Astrocyte of the spinal cord (primary cell): ENCODE data around the gene METTL1.
"Not testable (repeated sequence)": the region's sequence is repeated elsewhere in the genome, so short reads cannot be mapped to it uniquely, and the experiment has no call there.

Experiments used
- DNase-seq: peaks from one replicate; pipeline ENCODE4 v3.0.0; 2011; ENCODE audit warnings: low read depth, low spot score
- H3K4me3 ChIP-seq: 2 replicates; pipeline ENCODE4 v1.5.1; 2011; ENCODE audit warnings: low read depth, mild to moderate bottlenecking, low read length, moderate library complexity
- CTCF ChIP-seq: IDR thresholded peaks from 2 replicates; pipeline ENCODE4 v1.5.1; 2012; ENCODE audit warnings: low read depth, mild to moderate bottlenecking, low read length, inconsistent platforms
- in situ Hi-C: cut with HindIII; loops from 2 replicates; pipeline ENCODE4 v1.10.0; 2017; ENCODE audit warnings: low sequenced_read_pairs

Gene METTL1

GRCh38 chr12:57775563-57776246 is 3.8 kb upstream of the METTL1 start:
- no peak for DNase-seq
- in situ Hi-C loops: no loop called here
- H3K4me3 ChIP-seq: no peak overlapping the region
- TF ChIP-seq CTCF: no peak

- in situ Hi-C loops: no loop called here
- no peak for TF ChIP-seq CTCF
These were observed 3.1 kb upstream of the METTL1 start for GRCh38 chr12:57775044-57775443.

GRCh38 chr12:57774634-57775033 is 2.7 kb upstream of the METTL1 start:
- H3K4me3 ChIP-seq, in situ Hi-C loops, DNase-seq: not testable (repeated sequence)

More at GRCh38 chr12:57775044-57775443, 3.1 kb upstream of the METTL1 start:
- no peak overlapping the region for H3K4me3 ChIP-seq
- DNase-seq: no peak

GRCh38 chr12:57772429-57773322 is 771 bp upstream of the METTL1 start, which contains the start of gene EEF1AKMT3:
TSS of gene EEF1AKMT3 (plus strand) at chr12:57772614. CDS start at chr12:57772725, 111 bp downstream.
- TF ChIP-seq CTCF: no peak
- no peak for DNase-seq
- in situ Hi-C loops: no loop called here
- H3K4me3 ChIP-seq: peak within 1 kb of the TSS; percentile 70

- in situ Hi-C loops: no loop called here
- DNase-seq: no peak
- no peak for TF ChIP-seq CTCF
- H3K4me3 ChIP-seq: peak overlapping the region; percentile 70
These were observed 551 bp downstream of the METTL1 start for GRCh38 chr12:57771236-57771872.

- in situ Hi-C loops: no loop called here
- DNase-seq: no peak
- TF ChIP-seq CTCF: no peak
- H3K4me3 ChIP-seq: no peak overlapping the region
These were observed 1.2 kb downstream of the METTL1 start for GRCh38 chr12:57770734-57771133.
